Gastrocnemius medialis (tissue), 4 donors: ENCODE measurements around the gene CARD11.

Experiments
- CTCF ChIP-seq, 5 experiments: fragments of 450-650 bp in 3 of 5; fragments of 200-600 bp in 2 of 5; sonication (generic) in 2 of 5; IDR thresholded peaks in 4 of 5; conservative IDR thresholded peaks in 1 of 5; 1 replicate in 4 of 5; 2 replicates in 1 of 5; pipeline ENCODE4 v1.5.1; 2016 to 2019; ENCODE audit warnings: antibody characterized with exemption in 5 of 5, mild to moderate bottlenecking in 3 of 5, moderate library complexity in 3 of 5
- POLR2A ChIP-seq, 2 donors: fragments of 450-650 bp; IDR thresholded peaks; one replicate each; pipeline ENCODE4 v1.6.1; 2017; ENCODE audit warnings: antibody characterized with exemption in 2 of 2, mild to moderate bottlenecking in 2 of 2, moderate library complexity in 2 of 2

DNA sequence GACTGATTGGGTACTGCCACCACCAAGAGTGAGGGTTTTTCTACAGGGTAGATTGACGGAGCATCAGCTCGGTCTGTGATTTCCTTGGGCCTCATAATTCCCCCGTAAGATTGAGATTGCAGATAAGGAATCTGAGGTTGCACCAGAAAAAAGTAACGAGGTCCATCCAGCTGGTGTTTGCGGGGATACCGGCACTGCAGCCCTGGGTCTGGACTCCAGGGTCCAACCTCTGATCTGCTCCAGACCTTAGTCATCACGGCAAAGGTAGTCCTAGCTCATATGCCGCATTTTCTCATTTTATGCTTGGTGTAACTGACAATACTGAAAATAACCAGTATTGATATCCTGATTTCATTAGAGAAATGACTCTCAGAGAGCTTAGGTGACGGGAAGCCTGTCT lies 3.9 kb downstream of the CARD11 start:
- no peak for TF ChIP-seq CTCF (IDR thresholded peaks at IDR 0.05 in 4 of 5, conservative IDR thresholded peaks at IDR 0.05 in 1 of 5)
- TF ChIP-seq POLR2A (IDR thresholded peaks at IDR 0.05), result no peak
